OCI-LY1 (cell line): ENCODE results near the gene C19orf47.
A peak's percentile ranks its signal among the peaks of the same experiment; 100 is the strongest.

Source experiments
- H2AFZ ChIP-seq: fragments of 200-600 bp; sonication (generic), shearing (Covaris generic); 2 replicates; pipeline ENCODE4 v1.6.0; 2014; ENCODE audit warnings: antibody characterized with exemption, mild to moderate bottlenecking, low read length
- H3F3A ChIP-seq: fragments of 200-600 bp; sonication (generic), shearing (Covaris generic); 2 replicates; pipeline ENCODE4 v1.6.0; 2014; ENCODE audit warnings: mild to moderate bottlenecking, antibody characterized with exemption, low read length, moderate library complexity; ENCODE audit not compliant: insufficient read depth
- H3K27ac ChIP-seq: fragments of 200-600 bp; sonication (generic); 2 replicates; pipeline ENCODE4 v1.5.1; 2014; ENCODE audit warnings: low read length, mixed run types, mild to moderate bottlenecking, low read depth; ENCODE audit not compliant: poor library complexity, severe bottlenecking
- H3K27me3 ChIP-seq: fragments of 200-600 bp; sonication (generic); 2 replicates; pipeline ENCODE4 v1.6.0; 2014; ENCODE audit warnings: antibody characterized with exemption, mild to moderate bottlenecking, low read length, moderate library complexity; ENCODE audit not compliant: insufficient read depth
- H3K36me3 ChIP-seq: fragments of 200-600 bp; sonication (generic); 2 replicates; pipeline ENCODE4 v1.6.1; 2014; ENCODE audit warnings: mild to moderate bottlenecking, antibody characterized with exemption, low read length, moderate library complexity, mixed read lengths; ENCODE audit not compliant: insufficient read depth
- H3K4me1 ChIP-seq: fragments of 200-600 bp; sonication (generic); 2 replicates; pipeline ENCODE4 v1.5.1; 2014; ENCODE audit warnings: mild to moderate bottlenecking, low read length, moderate library complexity; ENCODE audit not compliant: insufficient read depth, severe bottlenecking
- H3K4me2 ChIP-seq: fragments of 200-600 bp; sonication (generic), shearing (Covaris generic); 2 replicates; pipeline ENCODE4 v1.6.1; 2014; ENCODE audit warnings: low read length
- H3K4me3 ChIP-seq: fragments of 200-600 bp; sonication (generic); 2 replicates; pipeline ENCODE4 v1.5.1; 2014; ENCODE audit warnings: low read length, low read depth, mild to moderate bottlenecking, mixed read lengths; ENCODE audit not compliant: poor library complexity, severe bottlenecking
- H3K79me2 ChIP-seq: fragments of 200-600 bp; shearing (Covaris generic); 2 replicates; pipeline ENCODE4 v1.6.1; 2016; ENCODE audit warnings: mixed run types, low read length, mixed read lengths; ENCODE audit not compliant: insufficient read depth
- H3K9ac ChIP-seq: fragments of 200-600 bp; sonication (generic), shearing (Covaris generic); 2 replicates; pipeline ENCODE4 v1.6.1; 2014; ENCODE audit warnings: mild to moderate bottlenecking, low read length, mixed read lengths
- H3K9me2 ChIP-seq: fragments of 200-600 bp; sonication (generic), shearing (Covaris generic); 2 replicates; pipeline ENCODE4 v1.6.1; 2014; ENCODE audit warnings: low read depth, mild to moderate bottlenecking, low read length, mixed read lengths
- H3K9me3 ChIP-seq: fragments of 200-600 bp; shearing (Covaris generic); 2 replicates; pipeline ENCODE4 v1.6.1; 2014; ENCODE audit warnings: low read length, mixed read lengths
- H4K20me1 ChIP-seq: fragments of 200-600 bp; sonication (generic), shearing (Covaris generic); 2 replicates; pipeline ENCODE4 v1.6.0; 2016; ENCODE audit warnings: mild to moderate bottlenecking, low read length; ENCODE audit not compliant: insufficient read depth
- EZH2 ChIP-seq: fragments of 200-600 bp; sonication (generic), shearing (Covaris generic); IDR thresholded peaks from 2 replicates; pipeline ENCODE4 v1.8.0; 2017; ENCODE audit warnings: borderline replicate concordance, mixed run types, mild to moderate bottlenecking, antibody characterized with exemption, low read length, moderate library complexity, mixed read lengths
- TF ChIP-seq, protein P1 (sequence below): fragments of 200-600 bp; sonication (generic), shearing (Covaris generic); IDR thresholded peaks from 2 replicates; pipeline ENCODE4 v1.5.1; 2017; ENCODE audit warnings: mild to moderate bottlenecking, antibody characterized with exemption, low read length, moderate library complexity, mixed read lengths

C19orf47 gene

GRCh38 chr19:40286235-40286970 lies 61.8 kb downstream of the C19orf47 start:
- peak overlapping the region; percentile 32 for H2AFZ ChIP-seq

GRCh38 chr19:40285353-40286234 lies 62.6 kb downstream of the C19orf47 start:
- no peaks in the 10 kb centered on the region for H3K9me3 ChIP-seq
- H3K27me3 ChIP-seq: no peaks in the 10 kb centered on the region
- H3F3A ChIP-seq: 0 out of 2 replicates have a peak, but pooled peaks cover 5% of the 10 kb centered on the region
- H3K79me2 ChIP-seq: peaks cover 33% of the 10 kb centered on the region
- peak overlapping the region; percentile 97 for H3K4me3 ChIP-seq
- peak overlapping the region; percentile 78 for H3K9ac ChIP-seq
- H2AFZ ChIP-seq: no peak overlapping the region
- peak overlapping the region; percentile 97 for H3K27ac ChIP-seq
- H4K20me1 ChIP-seq: no peaks in the 10 kb centered on the region
- TF ChIP-seq, protein P1, sequence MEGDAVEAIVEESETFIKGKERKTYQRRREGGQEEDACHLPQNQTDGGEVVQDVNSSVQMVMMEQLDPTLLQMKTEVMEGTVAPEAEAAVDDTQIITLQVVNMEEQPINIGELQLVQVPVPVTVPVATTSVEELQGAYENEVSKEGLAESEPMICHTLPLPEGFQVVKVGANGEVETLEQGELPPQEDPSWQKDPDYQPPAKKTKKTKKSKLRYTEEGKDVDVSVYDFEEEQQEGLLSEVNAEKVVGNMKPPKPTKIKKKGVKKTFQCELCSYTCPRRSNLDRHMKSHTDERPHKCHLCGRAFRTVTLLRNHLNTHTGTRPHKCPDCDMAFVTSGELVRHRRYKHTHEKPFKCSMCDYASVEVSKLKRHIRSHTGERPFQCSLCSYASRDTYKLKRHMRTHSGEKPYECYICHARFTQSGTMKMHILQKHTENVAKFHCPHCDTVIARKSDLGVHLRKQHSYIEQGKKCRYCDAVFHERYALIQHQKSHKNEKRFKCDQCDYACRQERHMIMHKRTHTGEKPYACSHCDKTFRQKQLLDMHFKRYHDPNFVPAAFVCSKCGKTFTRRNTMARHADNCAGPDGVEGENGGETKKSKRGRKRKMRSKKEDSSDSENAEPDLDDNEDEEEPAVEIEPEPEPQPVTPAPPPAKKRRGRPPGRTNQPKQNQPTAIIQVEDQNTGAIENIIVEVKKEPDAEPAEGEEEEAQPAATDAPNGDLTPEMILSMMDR: no peak
- no peak for TF ChIP-seq EZH2
- H3K36me3 ChIP-seq: no peaks in the 10 kb centered on the region; the same call in 1 of the 2 replicates
- peaks cover 53% of the 10 kb centered on the region for H3K4me1 ChIP-seq
- no peaks in the 10 kb centered on the region for H3K9me2 ChIP-seq
- H3K4me2 ChIP-seq: peak overlapping the region; percentile 82

More at GRCh38 chr19:40286235-40286970, 61.8 kb downstream of the C19orf47 start:
- Histone ChIP-seq H3K4me2 (peak overlapping the region; percentile 82), H3K4me1 (peaks cover 45% of the 10 kb centered on the region), H3K4me3 (peak overlapping the region; percentile 56), H3K9me3 (no peaks in the 10 kb centered on the region), H3K9ac (peak overlapping the region; percentile 78), H3K27me3 (no peaks in the 10 kb centered on the region), H3F3A (0 out of 2 replicates have a peak, but pooled peaks cover 5% of the 10 kb centered on the region), H4K20me1 (no peaks in the 10 kb centered on the region), H3K27ac (peak overlapping the region; percentile 97), H3K36me3 (no peaks in the 10 kb centered on the region; the same call in 1 of the 2 replicates), H3K9me2 (no peaks in the 10 kb centered on the region), H3K79me2 (peaks cover 29% of the 10 kb centered on the region)
- TF ChIP-seq EZH2: no peak
- TF ChIP-seq, protein P1: no peak

DNA sequence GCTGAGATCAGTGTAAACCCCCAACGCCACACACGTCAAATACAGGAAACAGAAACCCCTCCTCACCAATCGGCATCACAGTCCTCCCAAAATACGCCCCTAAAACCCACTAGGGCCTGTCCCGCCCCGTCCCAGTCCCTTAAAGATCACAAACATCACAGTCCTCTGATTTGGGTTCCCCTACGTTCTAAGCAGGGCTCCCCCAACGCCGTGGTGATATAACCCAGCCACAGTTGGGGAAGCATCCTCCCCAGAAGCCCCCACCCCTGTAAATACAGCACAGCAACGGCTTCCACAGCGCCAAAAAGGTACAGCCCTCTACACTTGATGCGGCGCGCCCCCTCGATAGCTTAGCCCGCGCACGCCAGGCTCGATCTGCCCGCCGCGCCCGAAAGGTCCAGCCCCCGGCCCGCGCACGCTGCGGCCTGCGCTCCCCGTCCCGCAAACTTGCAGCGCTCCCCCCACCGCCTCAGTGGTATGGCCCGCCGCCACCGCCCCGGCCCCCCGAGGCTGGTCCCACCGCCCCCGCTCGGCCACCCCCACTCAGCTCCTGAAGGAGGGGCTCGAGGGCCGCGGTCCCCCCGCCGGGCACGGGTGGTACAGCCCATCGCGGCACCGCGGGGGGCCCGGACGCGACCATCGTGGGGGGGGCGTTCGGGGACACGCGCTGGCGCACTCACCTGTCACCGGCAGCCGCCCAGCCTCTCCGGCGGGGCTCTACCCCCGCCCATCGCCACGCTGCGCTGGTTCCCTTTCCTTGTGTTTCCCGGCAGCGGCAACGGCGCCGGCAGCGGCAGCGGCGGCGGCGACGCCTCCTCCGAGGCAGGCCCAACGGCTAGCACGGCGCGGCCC lies 63.5 kb downstream of the C19orf47 start, which contains the start of gene AKT2:
AKT2 (minus strand) TSS at position 845 of the 852 bp plus-strand sequence. CDS start 20,078 bp downstream, outside the sequence.
- H3K9ac ChIP-seq: peak within 1 kb of the TSS; percentile 98
- H3K9me3 ChIP-seq: no peaks in the 10 kb centered on the region
- TF ChIP-seq, protein P1: no peak
- TF ChIP-seq EZH2: no peak
- H3K79me2 ChIP-seq: peaks cover 36% of the 10 kb centered on the region
- H3F3A ChIP-seq: 0 out of 2 replicates have a peak, but pooled peaks cover 5% of the 10 kb centered on the region
- no peaks in the 10 kb centered on the region for H3K9me2 ChIP-seq
- peaks cover 62% of the 10 kb centered on the region for H3K4me1 ChIP-seq
- H2AFZ ChIP-seq: no peak within 1 kb of the TSS
- H4K20me1 ChIP-seq: no peaks in the 10 kb centered on the region
- peak within 1 kb of the TSS; percentile 95 for H3K4me2 ChIP-seq
- H3K36me3 ChIP-seq: no peaks in the 10 kb centered on the region; the same call in 1 of the 2 replicates
- H3K4me3 ChIP-seq: peak within 1 kb of the TSS; percentile 97
- peak within 1 kb of the TSS; percentile 97 for H3K27ac ChIP-seq
- H3K27me3 ChIP-seq: no peaks in the 10 kb centered on the region
